HFFc6 (cell line): ENCODE data around the gene ADCY9. TPM values are rescaled to one million over a fixed set of nuclear protein-coding genes. Genes with fewer than 3 reads are reported as not detected.
A peak's percentile ranks its signal among the peaks of the same experiment; 100 is the strongest.

Experiments
- DNase-seq: peaks from one replicate; pipeline ENCODE4 v3.0.0-alpha.2; 2018
- H3K27ac Mint-ChIP-seq: 2 replicates; pipeline ENCODE4 v1.8.0; 2020; ENCODE audit warnings: mild to moderate bottlenecking, mixed read lengths
- H3K27me3 Mint-ChIP-seq: 2 replicates; pipeline ENCODE4 v1.8.0; 2021; ENCODE audit warnings: mild to moderate bottlenecking, moderate library complexity, mixed read lengths; ENCODE audit not compliant: insufficient read depth
- H3K36me3 Mint-ChIP-seq: 2 replicates; pipeline ENCODE4 v1.8.0; 2021; ENCODE audit warnings: low read depth, mixed read lengths
- H3K4me1 Mint-ChIP-seq: 2 replicates; pipeline ENCODE4 v1.8.0; 2020; ENCODE audit warnings: low read depth, mixed read lengths
- H3K4me3 Mint-ChIP-seq: 2 replicates; pipeline ENCODE4 v1.8.0; 2020; ENCODE audit warnings: mild to moderate bottlenecking, moderate library complexity, mixed read lengths
- H3K9me3 Mint-ChIP-seq: 2 replicates; pipeline ENCODE4 v1.8.0; 2020; ENCODE audit warnings: mild to moderate bottlenecking, mixed read lengths
- CTCF ChIP-seq: fragments of 200-600 bp; sonication (generic); IDR thresholded peaks from 2 replicates; pipeline ENCODE4 v1.5.0; 2021; ENCODE audit warnings: antibody characterized with exemption, mild to moderate bottlenecking
- total RNA-seq, 6 experiments: library from RNA; stranded (reverse); fragmentation: NEBNext Ultra II Directional; extraction: Animal tissue kit (Norgen Biotek cat#: 25700); gene quantifications; 2 replicates in 1 of 6; 3 replicates in 5 of 6; pipeline ENCODE4 v1.2.3, GENCODE V29; 2021

Gene ADCY9
- total RNA-seq, 6 experiments from 2014 or later, result 20.8 to 24.8 (median 22.6) TPM

GRCh38 chr16:4070936-4071335 lies 45.3 kb downstream of the ADCY9 start:
- Mint-ChIP-seq H3K27ac (no peak overlapping the region), H3K36me3 (no peaks in the 10 kb centered on the region; the same call in none of the 2 replicates), H3K4me3 (no peak overlapping the region), H3K9me3 (no peaks in the 10 kb centered on the region), H3K4me1 (peaks cover 29% of the 10 kb centered on the region), H3K27me3 (no peaks in the 10 kb centered on the region; the same call in 1 of the 2 replicates)
- no peak for TF ChIP-seq CTCF
- no peak for DNase-seq

GRCh38 chr16:4067262-4068001 lies 48.8 kb downstream of the ADCY9 start:
- peak overlapping the region; percentile 42 for H3K27ac Mint-ChIP-seq
- H3K9me3 Mint-ChIP-seq, result peaks cover 13% of the 10 kb centered on the region
- H3K4me1 Mint-ChIP-seq, result peaks cover 21% of the 10 kb centered on the region
- peak; percentile 4 for DNase-seq
- H3K36me3 Mint-ChIP-seq, result peaks cover 22% of the 10 kb centered on the region
- H3K4me3 Mint-ChIP-seq, result peak overlapping the region; percentile 44
- no peak for TF ChIP-seq CTCF
- peaks cover 2% of the 10 kb centered on the region; the same call in 1 of the 2 replicates for H3K27me3 Mint-ChIP-seq

GRCh38 chr16:4064950-4065352 lies 51.3 kb downstream of the ADCY9 start:
- Mint-ChIP-seq H3K27me3 (peaks cover 2% of the 10 kb centered on the region; the same call in 1 of the 2 replicates), H3K9me3 (peaks cover 36% of the 10 kb centered on the region), H3K36me3 (peaks cover 41% of the 10 kb centered on the region), H3K4me3 (no peak overlapping the region), H3K4me1 (peaks cover 26% of the 10 kb centered on the region), H3K27ac (no peak overlapping the region)
- no peak for DNase-seq
- TF ChIP-seq CTCF, result no peak

GRCh38 chr16:4062212-4062802 lies 53.9 kb downstream of the ADCY9 start:
- Mint-ChIP-seq H3K27me3 (peaks cover 5% of the 10 kb centered on the region), H3K4me1 (peaks cover 36% of the 10 kb centered on the region), H3K36me3 (peaks cover 46% of the 10 kb centered on the region), H3K27ac (no peak overlapping the region), H3K9me3 (peaks cover 52% of the 10 kb centered on the region), H3K4me3 (no peak overlapping the region)
- no peak for DNase-seq
- no peak for TF ChIP-seq CTCF

- DNase-seq, result peak; percentile 20
- no peak overlapping the region for H3K4me3 Mint-ChIP-seq
- peaks cover 52% of the 10 kb centered on the region for H3K9me3 Mint-ChIP-seq
- no peak for TF ChIP-seq CTCF
- H3K27ac Mint-ChIP-seq, result no peak overlapping the region; the same call in 1 of the 2 replicates
- peaks cover 32% of the 10 kb centered on the region for H3K4me1 Mint-ChIP-seq
- peaks cover 4% of the 10 kb centered on the region for H3K27me3 Mint-ChIP-seq
- H3K36me3 Mint-ChIP-seq, result peaks cover 46% of the 10 kb centered on the region
These were observed 55.4 kb downstream of the ADCY9 start for GRCh38 chr16:4060823-4061222.
